ENCODE results near the gene PAPOLA.

GRCh38 chr14:96603350-96604255 lies 101.4 kb downstream of the PAPOLA start:
- TF ChIP-seq CTCF (IDR thresholded peaks at IDR 0.05) (no peak), EZH2 (IDR thresholded peaks at IDR 0.05) (no peak), EZH2phosphoT487 (IDR thresholded peaks at IDR 0.05) (no peak)

All from neural progenitor cell (in vitro differentiated cells).